Parathyroid adenoma (tissue), 2 donors: ENCODE results near the gene PCDH9.

Experiments
- H2AFZ ChIP-seq: fragments of 300-600 bp; sonication (generic); one replicate; pipeline ENCODE4 v1.7.0; 2017; ENCODE audit warnings: antibody characterized with exemption, mild to moderate bottlenecking
- H3K27ac ChIP-seq: fragments of 300-600 bp; sonication (generic); one replicate; pipeline ENCODE4 v1.7.0; 2017
- H3K27me3 ChIP-seq: fragments of 300-600 bp; sonication (generic); one replicate; pipeline ENCODE4 v1.7.0; 2017; ENCODE audit warnings: low read length; ENCODE audit not compliant: control insufficient read depth, insufficient read depth
- H3K36me3 ChIP-seq: fragments of 300-600 bp; sonication (generic); one replicate; pipeline ENCODE4 v1.7.0; 2017; ENCODE audit warnings: low read length; ENCODE audit not compliant: control insufficient read depth, insufficient read depth
- H3K4me1 ChIP-seq: fragments of 300-600 bp; sonication (generic); one replicate; pipeline ENCODE4 v1.7.0; 2017; ENCODE audit warnings: control low read depth
- H3K4me2 ChIP-seq: fragments of 300-600 bp; sonication (generic); one replicate; pipeline ENCODE4 v1.7.0; 2017; ENCODE audit warnings: low read length
- H3K4me3 ChIP-seq: fragments of 300-600 bp; sonication (generic); one replicate; pipeline ENCODE4 v1.7.0; 2017; ENCODE audit warnings: low read depth, low read length
- H3K79me2 ChIP-seq: fragments of 300-600 bp; sonication (generic); one replicate; pipeline ENCODE4 v1.7.0; 2017; ENCODE audit warnings: control low read depth
- H3K9ac ChIP-seq: fragments of 300-600 bp; sonication (generic); one replicate; pipeline ENCODE4 v1.7.0; 2017; ENCODE audit warnings: mild to moderate bottlenecking
- H3K9me3 ChIP-seq: fragments of 300-600 bp; sonication (generic); one replicate; pipeline ENCODE4 v1.7.0; 2017; ENCODE audit warnings: low read length; ENCODE audit not compliant: control insufficient read depth
- CTCF ChIP-seq: fragments of 300-600 bp; sonication (generic); IDR thresholded peaks from one replicate; pipeline ENCODE4 v1.7.0; 2017; ENCODE audit warnings: antibody characterized with exemption, mild to moderate bottlenecking
- donor health status: primary hyperparathyroidism.

The PCDH9 gene

DNA sequence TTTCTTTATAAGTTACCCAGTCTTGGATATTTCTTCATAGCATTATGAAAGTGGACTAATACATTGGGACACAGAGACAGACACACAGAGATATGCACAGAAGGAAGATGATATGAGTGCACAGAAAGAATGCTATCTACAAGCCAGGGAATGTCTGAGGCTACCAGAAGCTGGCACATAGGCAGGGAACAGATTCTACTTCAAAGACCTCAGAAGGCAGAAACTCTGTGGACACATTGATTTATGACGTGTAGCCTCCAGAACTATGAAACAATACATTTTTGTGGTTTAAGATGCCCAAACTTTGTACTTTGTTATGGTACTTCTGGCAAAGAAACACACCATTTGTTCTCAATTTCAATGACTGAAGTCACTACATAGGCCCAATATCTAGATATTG is 556.7 kb downstream of the PCDH9 start:
- TF ChIP-seq CTCF, result no peak
- Histone ChIP-seq H3K9me3 (no peaks in the 10 kb centered on the region), H2AFZ (no peak overlapping the region), H3K4me2 (no peak overlapping the region), H3K36me3 (no peaks in the 10 kb centered on the region), H3K27ac (no peak overlapping the region), H3K79me2 (no peaks in the 10 kb centered on the region), H3K4me1 (no peaks in the 10 kb centered on the region), H3K4me3 (no peak overlapping the region), H3K27me3 (no peaks in the 10 kb centered on the region), H3K9ac (no peak overlapping the region)

DNA sequence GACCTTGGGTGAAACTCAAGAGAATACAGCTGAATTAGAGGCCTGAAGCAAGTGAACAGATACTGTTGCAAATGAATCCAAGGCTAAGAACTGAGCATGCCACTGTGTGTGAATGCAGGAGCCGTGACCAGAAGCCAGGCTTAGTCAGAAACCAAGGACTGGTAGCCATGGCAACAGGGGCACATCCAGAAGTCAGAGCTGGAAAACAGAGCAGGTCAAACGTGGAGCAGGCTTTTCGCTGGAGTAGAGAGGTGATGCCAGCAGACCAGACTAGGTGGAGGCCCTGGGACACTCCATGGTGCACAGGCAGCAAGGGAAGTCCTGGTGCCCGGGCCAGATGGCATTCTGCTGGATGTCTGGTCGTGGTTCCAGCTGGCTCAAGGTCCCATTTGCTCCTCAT is 564.1 kb downstream of the PCDH9 start:
- H3K4me3 ChIP-seq, result no peak overlapping the region
- no peak overlapping the region for H2AFZ ChIP-seq
- no peak for TF ChIP-seq CTCF
- no peaks in the 10 kb centered on the region for H3K27me3 ChIP-seq
- no peaks in the 10 kb centered on the region for H3K79me2 ChIP-seq
- no peaks in the 10 kb centered on the region for H3K9me3 ChIP-seq
- no peak overlapping the region for H3K9ac ChIP-seq
- no peak overlapping the region for H3K4me2 ChIP-seq
- H3K27ac ChIP-seq, result no peak overlapping the region
- H3K4me1 ChIP-seq, result no peaks in the 10 kb centered on the region
- no peaks in the 10 kb centered on the region for H3K36me3 ChIP-seq

DNA sequence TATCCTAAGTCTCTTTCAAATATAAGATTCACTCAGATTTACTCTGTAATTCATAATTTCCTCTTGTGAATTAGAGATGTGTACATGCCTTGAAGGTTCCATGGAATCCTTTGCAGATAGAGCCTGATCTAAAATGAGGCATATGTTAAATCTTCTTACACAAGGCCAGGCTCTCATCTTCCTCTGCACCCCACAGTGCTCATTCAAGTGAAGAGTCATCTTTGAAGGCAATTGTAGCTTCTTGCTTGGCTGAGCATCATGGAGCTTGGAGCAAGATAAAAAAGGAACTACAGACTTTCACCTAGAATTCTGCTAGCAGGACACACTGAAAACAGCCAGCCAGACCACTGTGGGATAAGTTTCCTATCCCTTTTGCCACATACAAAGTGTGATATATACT is 566.4 kb downstream of the PCDH9 start:
- Histone ChIP-seq H3K4me3 (no peak overlapping the region), H3K4me1 (no peaks in the 10 kb centered on the region), H3K36me3 (no peaks in the 10 kb centered on the region), H3K9me3 (no peaks in the 10 kb centered on the region), H3K79me2 (no peaks in the 10 kb centered on the region), H3K27me3 (no peaks in the 10 kb centered on the region), H2AFZ (no peak overlapping the region), H3K9ac (no peak overlapping the region), H3K4me2 (no peak overlapping the region), H3K27ac (no peak overlapping the region)
- no peak for TF ChIP-seq CTCF

DNA sequence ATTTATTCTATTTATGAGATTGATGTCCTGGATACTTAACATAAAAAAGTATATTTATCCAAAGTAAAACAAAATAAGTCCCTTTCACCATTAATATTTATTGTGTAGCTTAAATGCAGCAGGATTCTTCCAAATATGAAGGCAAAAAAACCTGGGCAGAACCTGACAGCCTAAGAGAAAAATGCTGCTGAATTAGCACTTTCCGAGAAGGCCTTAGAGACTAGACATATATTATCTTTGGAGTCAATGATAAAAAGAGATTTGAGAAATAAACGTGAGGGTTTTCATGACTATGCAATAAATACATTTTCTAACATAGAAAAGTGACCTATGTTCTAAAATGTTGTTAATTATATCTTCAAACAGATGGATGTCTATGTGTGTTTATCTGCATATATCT is 566.9 kb downstream of the PCDH9 start:
- H3K79me2 ChIP-seq, result no peaks in the 10 kb centered on the region
- no peak overlapping the region for H3K27ac ChIP-seq
- H3K36me3 ChIP-seq, result no peaks in the 10 kb centered on the region
- no peaks in the 10 kb centered on the region for H3K4me1 ChIP-seq
- H3K9me3 ChIP-seq, result no peaks in the 10 kb centered on the region
- no peak overlapping the region for H3K4me3 ChIP-seq
- no peak overlapping the region for H3K9ac ChIP-seq
- no peaks in the 10 kb centered on the region for H3K27me3 ChIP-seq
- H3K4me2 ChIP-seq, result no peak overlapping the region
- no peak overlapping the region for H2AFZ ChIP-seq
- no peak for TF ChIP-seq CTCF

- TF ChIP-seq CTCF, result no peak
- Histone ChIP-seq H3K9ac (no peak overlapping the region), H2AFZ (no peak overlapping the region), H3K79me2 (no peaks in the 10 kb centered on the region), H3K27me3 (no peaks in the 10 kb centered on the region), H3K27ac (no peak overlapping the region), H3K4me3 (no peak overlapping the region), H3K9me3 (no peaks in the 10 kb centered on the region), H3K4me2 (no peak overlapping the region), H3K36me3 (no peaks in the 10 kb centered on the region), H3K4me1 (no peaks in the 10 kb centered on the region)
These were observed 568.8 kb downstream of the PCDH9 start for GRCh38 chr13:66661336-66661735.
